GM19025 (cell line): ENCODE results near the gene DRD4.
"Not testable (repeated sequence)": the region's sequence is repeated elsewhere in the genome, so short reads cannot be mapped to it uniquely, and the experiment has no call there.

Experiments
- ATAC-seq: cut with Tn5 transposase; IDR thresholded peaks from one replicate; pipeline ENCODE4 v1.9.1; 2021; ENCODE audit warnings: mild to moderate bottlenecking, low read depth, moderate library complexity; ENCODE audit not compliant: unreplicated experiment

DRD4 gene

GRCh38 chr11:665704-666281 lies 28.7 kb downstream of the DRD4 start:
- no peak for ATAC-seq

GRCh38 chr11:673866-674265 lies 36.8 kb downstream of the DRD4 start:
- ATAC-seq = no peak

- no peak for ATAC-seq
These were observed 37.3 kb downstream of the DRD4 start for GRCh38 chr11:674406-674805.

GRCh38 chr11:678297-678696 lies 41.2 kb downstream of the DRD4 start:
- ATAC-seq = no peak

- no peak for ATAC-seq
These were observed 42.5 kb downstream of the DRD4 start for GRCh38 chr11:679271-680207.

- ATAC-seq = no peak
These were observed 43.4 kb downstream of the DRD4 start for GRCh38 chr11:680476-680875.

- ATAC-seq = no peak
These were observed 43.9 kb downstream of the DRD4 start for GRCh38 chr11:680970-681369.

- ATAC-seq = no peak
These were observed 49.6 kb downstream of the DRD4 start for GRCh38 chr11:686451-687243.

- no peak for ATAC-seq
These were observed 50.7 kb downstream of the DRD4 start for GRCh38 chr11:687751-688150.

- ATAC-seq = no peak
These were observed 51.6 kb downstream of the DRD4 start for GRCh38 chr11:688681-689080.

- ATAC-seq = no peak
These were observed 52.6 kb downstream of the DRD4 start for GRCh38 chr11:689625-690024.

- not testable (repeated sequence) for ATAC-seq
These were observed 53.2 kb downstream of the DRD4 start for GRCh38 chr11:690244-690643.
